Activated CD4-positive, alpha-beta T cell treated with anti-CD3 and anti-CD28 coated beads, Interleukin-2, amount 50 U/mL, for 24 hours (primary cell): ENCODE measurements around the gene BCAP31.

Source experiments
- DNase-seq, 2 donors: peaks; one replicate each; pipeline ENCODE4 v3.0.0-alpha.2; 2020; ENCODE audit warnings: low read depth in 1 of 2, low spot score in 1 of 2

The BCAP31 gene

DNA sequence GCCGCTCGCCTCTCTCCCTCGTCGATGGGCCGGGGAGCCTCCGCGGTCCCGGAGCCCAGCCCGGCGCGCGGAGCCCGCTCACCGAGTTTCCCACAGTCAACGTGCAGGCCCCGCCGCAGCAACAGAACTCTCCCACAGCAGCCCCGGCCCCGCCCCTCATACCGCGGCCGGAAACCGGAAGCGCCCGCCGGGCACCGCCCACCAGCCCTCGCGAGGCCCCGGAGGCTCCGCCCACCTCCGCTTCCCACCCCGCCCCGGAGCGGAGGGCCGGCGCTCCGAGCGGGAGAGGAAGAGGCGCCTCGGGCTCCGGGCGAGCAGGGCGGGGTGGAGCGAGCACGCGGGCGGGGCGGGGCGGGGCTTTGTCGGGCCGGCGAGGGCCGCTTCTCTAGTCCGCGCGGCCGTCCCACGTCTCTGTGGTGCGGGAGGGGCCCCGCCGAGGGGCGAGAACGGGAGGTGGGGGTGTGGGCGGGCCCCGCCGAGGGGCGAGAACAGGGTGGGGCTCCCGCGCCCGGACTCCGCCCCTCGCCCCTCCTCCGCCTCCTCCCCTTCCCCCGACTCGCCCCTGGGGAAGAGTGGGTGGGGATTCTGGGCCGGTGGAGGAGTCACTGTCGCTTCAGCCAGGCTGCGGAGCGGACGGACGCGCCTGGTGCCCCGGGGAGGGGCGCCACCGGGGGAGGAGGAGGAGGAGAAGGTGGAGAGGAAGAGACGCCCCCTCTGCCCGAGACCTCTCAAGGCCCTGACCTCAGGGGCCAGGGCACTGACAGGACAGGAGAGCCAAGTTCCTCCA lies at the start of gene BCAP31, which contains the start of gene ABCD1:
TSS of gene BCAP31 (minus strand) at position 136 of the 787 bp plus-strand sequence. CDS start 1,143 bp downstream, outside the sequence.
TSS of gene ABCD1 (plus strand) at position 605 of the 787 bp plus-strand sequence. CDS start 411 bp downstream, outside the sequence.
- DNase-seq = peak; percentile 69 to 77

DNA sequence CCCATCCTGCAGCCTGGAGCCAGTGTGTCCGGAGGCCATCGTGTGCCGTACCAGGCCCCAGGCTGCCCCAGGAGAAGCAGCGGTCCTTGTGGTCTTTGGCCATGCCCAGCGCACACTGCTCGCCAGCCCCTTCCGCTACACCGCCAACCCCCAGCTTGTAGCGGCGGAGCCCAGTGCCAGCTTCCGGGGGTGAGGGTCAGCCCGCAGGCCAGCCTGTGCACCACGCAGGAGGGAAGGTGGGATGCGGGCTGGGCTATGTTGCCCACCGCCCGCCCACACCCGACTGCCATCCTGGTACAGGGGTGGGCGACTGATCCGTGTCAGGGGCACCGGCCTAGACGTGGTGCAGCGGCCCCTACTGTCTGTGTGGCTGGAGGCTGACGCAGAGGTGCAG lies 49.0 kb upstream of the BCAP31 start:
- no peak for DNase-seq

DNA sequence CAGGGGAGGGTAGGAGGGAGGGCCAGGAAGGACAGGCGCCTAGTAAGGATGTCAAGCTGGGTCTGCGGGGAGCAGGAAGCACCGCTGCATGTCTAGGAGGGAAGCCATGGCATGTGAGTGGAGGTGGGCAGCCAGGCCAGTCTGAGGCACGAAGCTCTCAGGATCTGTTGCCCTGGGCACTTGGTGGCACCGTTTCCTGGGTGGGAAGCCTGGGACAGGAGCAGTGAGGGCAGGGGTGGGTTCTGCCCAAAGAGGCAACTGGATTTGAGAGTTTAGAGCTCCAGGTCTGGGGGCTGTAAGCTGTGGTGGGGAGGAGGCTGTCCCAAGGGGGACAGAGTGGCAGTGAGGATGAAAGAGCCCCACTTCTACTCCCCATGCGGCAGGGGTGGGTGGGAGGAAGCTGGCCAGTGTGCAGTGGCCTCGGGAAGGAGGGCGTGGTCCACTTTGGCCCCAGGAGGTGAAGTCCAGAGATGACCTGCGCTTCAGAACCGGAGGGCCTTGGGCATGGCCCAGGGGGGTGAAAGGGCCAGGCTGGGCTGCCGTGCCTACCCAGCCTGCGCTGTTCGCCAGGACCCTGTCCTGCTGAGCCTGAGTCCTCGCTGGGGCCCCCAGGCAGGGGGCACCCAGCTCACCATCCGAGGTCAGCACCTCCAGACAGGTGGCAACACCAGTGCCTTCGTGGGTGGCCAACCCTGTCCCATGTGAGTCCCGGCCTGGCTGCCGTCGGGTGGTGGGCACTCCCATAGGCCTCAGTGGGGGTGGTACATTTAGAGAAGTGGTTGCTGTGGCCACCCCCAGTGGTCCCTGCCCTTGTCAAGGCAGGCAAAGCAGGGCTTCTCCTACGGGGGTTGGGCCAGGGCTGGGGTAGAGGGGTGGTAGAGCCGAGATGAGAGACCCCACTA lies 48.4 kb upstream of the BCAP31 start:
- DNase-seq = no peak

DNA sequence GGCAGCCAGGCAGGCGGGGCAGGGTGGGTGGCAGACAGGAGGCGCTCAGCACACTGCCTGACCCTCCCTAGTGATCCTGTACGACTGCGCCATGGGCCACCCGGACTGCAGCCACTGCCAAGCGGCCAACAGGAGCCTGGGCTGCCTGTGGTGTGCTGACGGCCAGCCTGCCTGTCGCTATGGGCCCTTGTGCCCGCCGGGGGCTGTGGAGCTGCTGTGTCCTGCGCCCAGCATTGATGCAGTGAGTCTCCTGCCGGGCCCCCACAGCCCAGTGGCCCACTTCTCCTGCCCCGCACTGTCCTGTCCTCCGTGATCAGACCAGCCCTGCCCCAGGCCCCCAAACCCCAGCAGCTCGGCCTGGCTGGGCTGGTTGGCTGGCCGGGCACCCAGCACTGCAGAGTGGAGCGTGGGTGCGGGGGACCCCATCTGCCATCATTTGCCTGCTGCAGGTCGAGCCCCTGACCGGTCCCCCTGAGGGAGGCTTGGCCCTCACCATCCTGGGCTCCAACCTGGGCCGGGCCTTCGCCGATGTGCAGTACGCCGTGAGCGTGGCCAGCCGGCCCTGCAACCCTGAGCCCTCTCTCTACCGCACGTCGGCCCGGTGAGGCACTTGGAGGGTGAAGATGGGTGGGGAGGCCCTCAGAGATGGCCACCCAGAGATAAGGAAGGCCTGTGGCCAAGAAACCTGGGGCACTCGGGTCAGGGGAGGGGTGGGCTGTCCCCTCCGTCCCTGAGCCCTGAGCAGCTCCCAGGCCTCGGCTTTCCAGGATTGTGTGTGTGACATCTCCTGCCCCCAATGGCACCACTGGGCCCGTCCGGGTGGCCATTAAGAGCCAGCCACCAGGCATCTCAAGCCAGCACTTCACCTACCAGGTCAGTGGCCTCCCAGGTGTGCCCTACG lies 47.5 kb upstream of the BCAP31 start:
- no peak for DNase-seq

DNA sequence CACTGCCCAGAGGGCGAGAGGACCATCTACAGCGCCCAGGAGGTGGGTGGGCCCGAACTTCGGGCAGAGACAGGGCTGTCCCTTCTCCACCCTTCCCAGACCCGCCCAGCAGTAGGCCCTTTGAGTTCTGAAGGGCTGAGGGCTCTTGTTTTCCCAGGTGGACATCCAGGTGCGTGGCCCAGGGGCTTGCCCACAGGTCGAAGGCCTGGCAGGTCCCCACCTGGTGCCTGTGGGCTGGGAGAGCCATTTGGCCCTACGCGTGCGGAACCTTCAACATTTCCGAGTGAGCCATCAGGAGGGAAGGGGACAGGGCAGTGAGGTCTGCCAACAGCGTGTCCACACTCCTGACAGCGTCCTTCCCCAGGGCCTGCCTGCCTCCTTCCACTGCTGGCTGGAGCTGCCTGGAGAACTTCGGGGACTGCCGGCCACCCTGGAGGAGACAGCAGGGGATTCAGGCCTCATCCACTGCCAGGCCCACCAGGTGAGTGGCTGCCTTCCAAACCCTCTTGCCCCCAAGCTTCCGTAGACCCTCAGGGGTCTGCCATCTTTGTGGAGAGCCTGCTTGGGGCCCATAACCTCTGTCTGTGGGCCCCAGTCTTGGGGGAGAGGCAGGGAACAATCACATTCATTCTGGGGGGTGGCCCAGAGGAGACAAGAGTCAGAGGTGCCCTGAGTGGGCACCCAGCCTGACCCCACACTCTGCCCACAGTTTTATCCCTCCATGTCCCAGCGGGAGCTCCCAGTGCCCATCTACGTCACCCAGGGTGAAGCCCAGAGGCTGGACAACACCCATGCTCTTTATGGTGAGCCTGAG lies 46.6 kb upstream of the BCAP31 start:
- no peak for DNase-seq

DNA sequence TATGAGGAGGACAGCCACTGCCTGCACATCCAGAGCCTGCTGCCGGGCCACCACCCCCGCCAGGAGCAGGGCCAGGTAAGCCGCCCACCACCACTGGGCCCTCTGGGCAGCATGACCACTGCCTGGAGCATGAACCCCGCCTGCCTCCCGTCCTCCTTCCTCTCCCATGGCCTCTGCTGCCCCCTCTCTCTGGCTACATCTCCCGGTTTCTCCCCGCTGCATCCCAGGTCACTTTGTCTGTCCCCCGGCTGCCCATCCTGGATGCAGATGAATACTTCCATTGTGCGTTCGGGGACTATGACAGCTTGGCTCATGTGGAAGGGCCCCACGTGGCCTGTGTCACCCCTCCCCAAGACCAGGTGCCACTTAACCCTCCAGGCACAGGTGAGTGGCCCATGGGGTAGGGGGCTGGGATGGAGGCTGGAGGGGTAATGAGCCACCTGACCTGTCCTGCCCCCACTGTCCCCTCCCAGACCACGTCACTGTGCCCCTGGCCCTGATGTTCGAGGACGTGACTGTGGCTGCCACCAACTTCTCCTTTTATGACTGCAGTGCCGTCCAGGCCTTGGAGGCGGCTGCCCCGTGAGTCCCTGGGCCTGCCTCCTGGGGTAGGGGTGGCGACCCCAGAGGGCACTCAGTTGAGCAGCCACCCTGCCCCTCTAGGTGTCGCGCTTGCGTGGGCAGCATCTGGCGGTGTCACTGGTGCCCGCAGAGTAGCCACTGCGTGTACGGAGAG lies 45.8 kb upstream of the BCAP31 start:
- DNase-seq = no peak

DNA sequence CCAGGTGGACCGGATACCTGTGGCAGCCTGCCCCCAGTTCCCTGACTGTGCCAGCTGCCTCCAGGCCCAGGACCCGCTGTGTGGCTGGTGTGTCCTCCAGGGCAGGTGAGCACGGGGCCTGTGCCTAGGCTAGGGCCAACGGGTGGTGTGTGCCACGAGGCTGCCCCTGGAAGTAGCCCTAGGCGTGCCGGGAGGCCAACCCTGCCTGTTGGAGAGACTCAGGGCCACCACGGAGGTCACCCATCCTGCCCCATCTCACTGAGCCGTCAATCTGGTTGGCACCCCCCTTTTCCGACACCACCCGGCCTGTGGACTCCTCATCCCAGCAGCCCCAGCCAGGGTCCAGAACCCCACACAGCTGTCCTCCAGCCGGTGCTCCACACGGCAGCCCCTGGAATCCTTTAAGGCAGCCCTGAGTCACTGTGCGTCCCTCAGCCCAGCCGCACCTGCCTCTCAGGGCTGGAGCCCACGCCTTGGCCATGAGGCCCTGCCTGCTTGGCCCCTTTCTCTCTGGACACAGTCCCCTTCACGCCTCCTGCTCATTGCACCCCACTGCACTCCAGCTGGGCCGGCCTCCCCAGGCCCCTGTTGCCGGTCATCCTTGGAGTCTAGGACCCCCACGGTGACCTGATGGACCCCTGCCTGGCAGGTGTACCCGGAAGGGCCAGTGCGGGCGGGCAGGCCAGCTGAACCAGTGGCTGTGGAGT lies 45.1 kb upstream of the BCAP31 start:
- no peak for DNase-seq

DNA sequence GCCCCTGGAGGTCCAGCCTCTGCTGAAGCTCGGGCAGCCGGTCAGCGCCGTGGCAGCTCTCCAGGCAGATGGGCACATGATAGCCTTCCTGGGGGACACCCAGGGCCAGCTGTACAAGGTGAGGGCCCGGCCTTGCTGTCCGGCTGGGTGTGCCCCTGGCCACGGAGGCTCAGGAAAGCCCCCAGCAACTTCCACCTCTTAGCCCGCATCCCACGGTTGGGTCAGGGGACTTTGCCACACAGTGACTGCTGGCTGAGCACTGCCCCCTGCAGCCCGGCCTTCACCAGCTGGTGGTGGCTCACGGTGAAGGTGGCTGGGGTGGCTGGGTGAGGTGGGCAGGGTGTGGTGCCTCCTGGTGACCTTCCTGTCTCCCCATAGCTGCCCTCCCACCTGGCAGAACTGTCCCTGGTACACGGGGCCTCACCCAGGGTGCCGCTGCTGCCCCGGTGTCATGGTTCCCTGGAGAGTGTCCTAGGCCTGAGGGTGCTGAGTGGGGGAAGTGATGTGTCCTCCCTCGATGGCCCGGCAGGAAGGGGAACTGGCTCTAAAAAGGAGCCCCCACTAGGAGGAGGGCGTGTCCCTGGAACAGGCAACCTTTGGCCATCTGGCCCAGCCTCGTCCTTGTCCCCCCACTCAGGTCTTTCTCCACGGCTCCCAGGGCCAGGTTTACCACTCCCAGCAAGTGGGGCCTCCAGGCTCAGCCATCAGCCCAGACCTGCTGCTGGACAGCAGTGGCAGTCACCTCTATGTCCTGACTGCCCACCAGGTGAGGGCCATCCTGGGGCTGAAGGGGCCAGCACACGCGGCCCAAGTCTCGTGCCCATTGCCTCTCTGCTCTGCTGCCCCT lies 44.3 kb upstream of the BCAP31 start:
- DNase-seq = no peak

DNA sequence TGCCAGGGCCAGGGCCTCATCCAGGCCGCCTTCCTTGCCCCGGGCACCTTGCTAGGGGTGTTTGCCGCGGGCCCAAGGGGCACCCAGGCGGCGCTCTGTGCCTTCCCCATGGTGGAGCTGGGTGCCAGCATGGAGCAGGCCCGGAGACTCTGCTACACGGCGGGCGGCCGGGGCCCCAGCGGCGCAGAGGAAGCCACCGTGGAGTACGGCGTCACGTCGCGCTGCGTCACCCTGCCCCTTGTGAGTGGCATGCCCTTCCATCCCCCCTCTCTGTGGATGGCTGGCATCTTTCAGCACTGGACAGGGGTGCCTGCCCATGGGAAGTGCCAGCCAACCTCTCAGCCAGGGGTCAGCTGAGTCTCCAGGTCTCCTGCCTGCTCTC lies 43.5 kb upstream of the BCAP31 start:
- no peak for DNase-seq

DNA sequence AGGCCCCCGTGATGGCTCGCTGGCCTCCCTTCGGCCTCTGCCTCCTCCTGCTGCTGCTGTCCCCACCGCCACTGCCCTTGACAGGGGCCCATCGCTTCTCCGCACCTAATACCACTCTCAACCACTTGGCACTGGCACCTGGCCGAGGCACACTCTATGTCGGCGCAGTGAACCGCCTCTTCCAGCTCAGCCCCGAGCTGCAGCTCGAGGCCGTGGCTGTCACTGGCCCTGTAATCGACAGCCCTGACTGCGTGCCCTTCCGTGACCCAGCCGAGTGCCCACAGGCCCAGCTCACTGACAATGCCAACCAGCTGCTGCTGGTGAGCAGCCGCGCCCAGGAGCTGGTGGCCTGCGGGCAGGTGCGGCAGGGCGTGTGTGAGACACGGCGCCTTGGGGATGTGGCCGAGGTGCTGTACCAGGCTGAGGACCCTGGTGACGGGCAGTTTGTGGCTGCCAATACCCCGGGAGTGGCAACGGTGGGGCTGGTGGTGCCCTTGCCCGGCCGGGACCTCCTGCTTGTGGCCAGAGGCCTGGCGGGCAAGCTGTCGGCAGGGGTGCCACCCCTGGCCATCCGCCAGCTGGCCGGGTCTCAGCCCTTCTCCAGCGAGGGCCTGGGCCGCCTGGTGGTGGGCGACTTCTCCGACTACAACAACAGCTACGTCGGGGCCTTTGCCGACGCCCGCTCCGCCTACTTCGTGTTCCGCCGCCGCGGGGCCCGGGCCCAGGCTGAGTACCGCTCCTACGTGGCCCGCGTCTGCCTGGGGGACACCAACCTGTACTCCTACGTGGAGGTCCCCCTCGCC lies 42.9 kb upstream of the BCAP31 start:
- DNase-seq = no peak

DNA sequence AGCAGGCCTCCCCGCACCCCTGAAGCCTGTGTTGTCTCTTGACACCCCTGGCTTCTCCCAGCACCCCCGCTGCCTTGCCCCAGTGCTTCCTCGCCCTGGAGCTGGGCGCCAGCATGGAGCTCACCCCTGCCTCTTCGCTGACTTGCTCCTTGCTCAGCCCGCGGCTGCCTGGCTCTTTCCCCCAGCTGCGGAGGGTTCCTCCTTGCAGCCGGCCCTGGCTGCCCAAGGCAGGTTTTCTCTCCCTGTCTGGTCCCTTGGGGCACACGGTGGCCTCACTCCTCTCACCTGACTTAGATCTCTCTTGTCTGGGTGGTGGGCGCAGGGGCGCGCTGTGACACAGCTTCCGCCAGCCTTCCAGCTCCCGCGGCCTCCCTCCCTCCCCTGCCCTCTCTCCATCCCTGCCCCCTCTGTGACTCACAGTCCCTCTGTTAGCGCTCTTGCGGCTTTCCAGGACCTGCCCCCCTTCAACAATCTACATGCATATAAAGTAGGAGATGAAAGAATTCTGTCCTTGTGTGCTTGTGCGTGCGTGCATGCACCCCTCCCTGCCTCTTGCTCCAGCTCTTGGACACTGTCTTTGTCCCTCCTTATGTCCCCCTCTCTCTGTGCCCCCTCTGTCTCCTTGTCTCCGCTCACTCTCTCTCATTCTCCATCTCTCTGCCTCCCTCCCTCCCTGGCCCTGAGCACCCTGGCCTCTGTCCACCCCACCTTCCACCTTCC lies 42.1 kb upstream of the BCAP31 start:
- peak in 1 of 2 donors; percentile 11 for DNase-seq

DNA sequence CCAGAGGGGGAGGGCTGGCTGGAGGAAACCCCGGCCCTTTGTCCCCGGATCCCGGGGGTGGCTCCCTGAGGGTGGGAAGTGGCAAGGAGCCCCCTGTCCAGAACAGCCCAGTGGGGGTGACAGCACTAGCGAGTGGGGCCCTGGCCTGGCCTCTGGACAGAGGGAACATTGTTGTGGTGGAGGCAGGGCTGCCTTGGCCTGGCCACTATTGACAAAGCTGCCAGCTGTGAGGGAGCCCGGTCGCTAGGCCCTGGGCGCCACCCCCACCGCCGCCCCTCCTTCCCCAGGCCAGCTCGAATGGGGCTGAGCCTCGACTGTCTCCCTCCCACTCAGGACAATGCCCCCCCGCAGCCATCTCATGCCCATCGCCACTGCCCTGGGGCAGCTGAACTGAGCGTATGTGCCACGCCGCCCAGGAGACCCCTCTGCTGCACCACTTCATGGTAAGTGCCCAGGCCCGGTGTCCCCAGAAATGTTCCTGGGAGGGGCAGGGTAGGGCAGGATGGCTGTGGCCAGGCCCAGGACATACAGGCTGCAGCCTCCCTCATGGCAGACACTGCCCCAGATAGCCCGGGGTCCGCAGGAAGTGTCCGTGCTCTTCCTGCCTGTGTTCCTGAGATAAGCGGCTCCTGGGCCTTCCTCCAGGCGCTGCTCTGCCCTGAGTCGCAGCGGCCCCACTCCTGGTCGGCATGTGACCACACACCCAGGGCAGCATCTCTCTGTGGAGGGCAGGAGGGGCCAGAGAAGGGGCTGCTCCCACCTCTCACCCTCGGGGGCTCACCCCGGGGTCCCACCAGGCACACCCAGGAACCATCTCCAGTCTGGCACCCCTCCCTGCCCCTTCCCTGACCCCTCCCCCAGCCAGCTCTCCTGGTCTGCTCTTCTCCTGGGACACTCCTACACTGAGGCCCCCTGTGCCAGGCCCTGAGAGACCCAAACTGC lies 41.2 kb upstream of the BCAP31 start:
- DNase-seq = no peak

DNA sequence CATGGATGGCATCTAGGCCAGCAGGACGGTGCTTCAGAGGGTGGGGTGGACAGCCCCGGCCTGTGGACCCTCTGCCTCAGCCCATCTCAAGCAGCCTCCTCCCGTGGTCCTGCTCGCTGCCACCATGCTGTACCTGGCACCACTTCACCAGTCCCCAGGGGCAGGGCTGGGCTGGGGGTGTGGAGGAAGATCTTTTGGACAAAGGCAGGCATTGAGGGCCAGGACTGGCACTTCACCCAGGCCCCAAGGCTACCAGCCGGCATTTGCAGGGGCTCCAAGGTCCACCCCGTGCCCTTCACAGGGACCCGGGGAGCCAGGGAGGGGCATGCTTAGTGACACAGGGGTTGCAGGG lies 40.6 kb upstream of the BCAP31 start:
- no peak for DNase-seq

DNA sequence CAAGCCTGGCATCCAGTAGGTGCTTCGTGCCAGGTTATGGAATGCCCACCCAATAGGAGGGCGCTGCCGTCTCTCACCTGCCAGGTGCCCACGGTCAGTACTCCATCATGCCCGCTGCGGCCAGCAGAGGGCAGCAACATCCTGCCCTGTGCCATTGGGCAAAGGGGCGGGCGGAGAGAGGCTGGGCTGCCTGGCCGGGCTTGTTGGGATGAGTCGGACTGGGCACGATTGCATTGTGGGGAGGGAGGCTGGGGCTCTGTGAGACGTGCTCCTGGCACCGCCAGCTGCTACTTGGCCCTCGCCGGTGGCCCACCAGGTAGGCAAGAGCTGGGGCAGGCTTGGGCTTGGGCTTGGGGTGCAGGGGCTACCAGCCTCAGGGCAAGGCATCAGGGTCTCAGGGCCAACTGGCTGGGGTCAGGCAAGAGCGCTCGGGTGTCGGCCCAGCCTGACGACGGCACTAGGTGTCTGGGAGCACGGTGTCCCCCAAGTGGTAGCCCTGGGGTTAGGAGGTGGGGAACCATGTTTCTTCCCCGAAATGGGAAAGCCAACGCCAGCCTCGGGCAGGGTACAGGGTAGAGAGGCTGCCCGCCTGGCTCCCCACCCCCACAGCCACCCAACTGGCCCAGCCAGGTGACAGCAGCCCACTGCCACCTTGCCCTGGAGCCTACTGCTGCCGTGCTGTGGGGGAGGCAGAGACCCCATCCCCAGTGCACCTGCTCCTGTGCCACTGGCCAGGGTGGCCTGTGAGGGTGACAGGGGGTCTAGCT lies 40.0 kb upstream of the BCAP31 start, which contains the start of gene PLXNB3:
TSS of gene PLXNB3 (plus strand) at position 261 of the 767 bp plus-strand sequence. CDS start 1,287 bp downstream, outside the sequence.
- peak; percentile 51 to 61 for DNase-seq
